Sigmoid colon (tissue), 4 donors: ENCODE measurements around the gene PRR19.

ENCODE experiments used
- CTCF ChIP-seq, 4 experiments: fragments of 450-650 bp in 3 of 4; fragments of 200-600 bp in 1 of 4; IDR thresholded peaks; one replicate each; pipeline ENCODE4 v1.5.1; 2016 to 2019; ENCODE audit warnings: antibody characterized with exemption in 4 of 4, mild to moderate bottlenecking in 3 of 4, moderate library complexity in 2 of 4
- EP300 ChIP-seq, 4 donors: sonication (generic); formaldehyde crosslinking; IDR thresholded peaks; one replicate each; pipeline ENCODE4 v1.6.1; 2017; ENCODE audit warnings: antibody characterized with exemption in 4 of 4
- POLR2A ChIP-seq, 2 donors: fragments of 450-650 bp; IDR thresholded peaks; one replicate each; pipeline ENCODE4 v1.6.1; 2016; ENCODE audit warnings: antibody characterized with exemption in 2 of 2, mild to moderate bottlenecking in 2 of 2, moderate library complexity in 2 of 2
- POLR2AphosphoS5 ChIP-seq, 4 donors: sonication (generic); formaldehyde crosslinking; IDR thresholded peaks; one replicate each; pipeline ENCODE4 v1.6.1; 2017; ENCODE audit warnings: antibody characterized with exemption in 4 of 4

DNA sequence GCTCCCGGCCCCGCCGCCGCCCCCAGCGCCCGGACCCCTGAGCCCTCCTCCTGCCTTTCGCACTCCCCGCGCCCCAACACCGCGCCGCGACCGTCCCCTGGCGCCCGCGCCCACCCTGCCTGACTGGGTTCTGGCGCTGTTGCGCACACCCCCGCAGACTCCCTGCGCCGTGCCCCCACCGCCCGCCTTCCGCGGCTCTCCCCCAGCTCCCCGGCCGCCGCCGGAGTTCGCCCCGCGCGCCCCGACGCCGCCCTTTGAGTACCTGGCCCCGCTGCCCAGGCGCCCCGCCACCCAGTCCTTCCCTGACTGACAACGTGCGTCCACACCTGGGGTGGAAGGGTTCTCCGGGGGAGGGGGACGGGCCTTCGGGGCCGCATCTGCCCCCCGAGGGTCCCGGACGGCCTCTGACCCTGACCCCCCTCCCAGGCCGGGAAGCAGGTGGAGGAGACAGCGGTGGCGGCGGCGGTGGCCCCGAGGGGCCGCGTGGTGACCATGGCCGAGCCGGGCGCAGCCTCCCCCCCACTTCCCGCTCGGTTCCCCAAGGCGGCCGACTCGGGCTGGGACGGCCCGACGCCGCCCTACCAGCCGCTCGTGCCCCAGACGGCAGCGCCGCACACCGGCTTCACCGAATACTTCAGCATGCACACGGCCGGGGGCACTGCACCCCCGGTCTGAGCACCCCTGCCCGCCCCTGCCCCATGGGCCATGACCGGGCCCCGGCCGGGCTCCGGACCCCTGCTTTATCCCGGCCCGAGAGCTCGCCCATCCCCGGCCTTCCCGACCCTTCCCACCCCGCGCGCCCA, 22.1 kb downstream of the PRR19 start:
- TF ChIP-seq CTCF (IDR thresholded peaks at IDR 0.05) (no peak), POLR2AphosphoS5 (IDR thresholded peaks at IDR 0.05) (no peak), POLR2A (IDR thresholded peaks at IDR 0.05) (no peak), EP300 (IDR thresholded peaks at IDR 0.05) (no peak)
